Stimulated activated CD8-positive, alpha-beta memory T cell treated with anti-CD3 and anti-CD28 coated beads, Interleukin-15, amount 100 ng/mL, for 1 hour (primary cell): Measurements from ENCODE around the gene SIAH3.
"Not testable (repeated sequence)": the region's sequence is repeated elsewhere in the genome, so short reads cannot be mapped to it uniquely, and the experiment has no call there.

Experiments
- DNase-seq: peaks from one replicate; pipeline ENCODE4 v3.0.0-alpha.2; 2020; ENCODE audit warnings: low read depth

SIAH3 gene

GRCh38 chr13:45783346-45784043, 68.1 kb downstream of the SIAH3 start:
- no peak for DNase-seq

- no peak for DNase-seq
Measured at GRCh38 chr13:45782327-45783045, 69.1 kb downstream of the SIAH3 start.

GRCh38 chr13:45781553-45782326, 69.8 kb downstream of the SIAH3 start:
- DNase-seq = no peak

DNA sequence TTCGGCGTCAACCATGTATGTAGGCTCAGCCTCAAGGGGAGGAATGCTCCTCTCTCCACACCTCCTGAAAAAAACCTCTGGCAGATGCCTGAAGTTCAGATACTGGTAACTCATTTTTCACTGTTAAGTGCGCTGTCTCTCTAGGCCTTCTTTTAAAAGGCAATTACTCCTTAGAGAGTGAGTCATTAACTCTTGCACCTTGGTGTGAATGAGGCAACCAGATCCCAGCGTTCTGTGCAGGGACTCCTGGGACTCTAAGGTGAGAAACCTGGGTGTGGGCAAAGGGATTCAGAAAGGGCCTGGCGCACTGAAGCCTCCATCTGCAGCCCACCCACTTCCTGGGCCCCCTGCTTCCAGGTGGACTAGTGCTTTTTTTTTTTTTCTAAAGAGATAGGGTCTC, 71.7 kb downstream of the SIAH3 start:
- DNase-seq = no peak

DNA sequence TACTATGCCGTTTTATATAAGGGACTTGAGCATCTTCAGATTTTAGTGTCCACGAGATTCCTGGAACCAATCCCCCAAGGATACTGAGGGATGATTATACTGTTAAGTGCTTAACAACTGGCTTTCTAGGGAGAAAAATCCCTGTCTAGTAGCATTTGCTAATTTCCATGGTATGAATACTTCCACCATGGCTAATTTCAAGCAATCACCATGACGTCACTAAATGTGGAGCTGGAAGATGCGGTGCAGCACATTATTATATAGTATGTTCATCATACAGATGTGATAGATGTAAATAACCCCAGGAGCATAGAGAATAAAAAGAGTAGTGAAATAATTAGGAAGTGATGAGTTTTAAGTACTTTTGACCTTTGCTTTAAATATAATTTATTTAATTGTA, 72.7 kb downstream of the SIAH3 start:
- DNase-seq = no peak

DNA sequence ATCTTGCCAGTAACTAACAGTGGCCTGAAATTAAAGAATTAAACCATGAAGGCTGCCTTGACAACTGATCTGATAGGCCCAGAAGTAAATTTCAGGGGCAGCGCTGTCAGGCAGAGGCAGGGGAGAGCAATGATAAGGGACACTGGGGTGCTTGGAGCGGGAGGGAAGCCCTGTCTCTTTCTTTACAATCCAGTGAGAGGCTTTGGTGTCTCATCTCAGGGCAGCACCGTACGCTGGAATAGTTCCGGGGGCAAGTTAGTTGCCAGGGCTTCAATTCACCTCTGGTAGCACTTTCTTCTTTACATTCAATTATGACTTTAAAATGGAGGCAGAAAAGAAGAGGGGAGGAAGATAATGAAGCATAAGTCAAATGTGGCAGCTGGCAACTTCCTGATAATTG, 74.8 kb downstream of the SIAH3 start:
- no peak for DNase-seq

GRCh38 chr13:45775401-45775963, 76.1 kb downstream of the SIAH3 start:
- DNase-seq = no peak

- no peak for DNase-seq
Measured at GRCh38 chr13:45773944-45774343, 77.6 kb downstream of the SIAH3 start.

DNA sequence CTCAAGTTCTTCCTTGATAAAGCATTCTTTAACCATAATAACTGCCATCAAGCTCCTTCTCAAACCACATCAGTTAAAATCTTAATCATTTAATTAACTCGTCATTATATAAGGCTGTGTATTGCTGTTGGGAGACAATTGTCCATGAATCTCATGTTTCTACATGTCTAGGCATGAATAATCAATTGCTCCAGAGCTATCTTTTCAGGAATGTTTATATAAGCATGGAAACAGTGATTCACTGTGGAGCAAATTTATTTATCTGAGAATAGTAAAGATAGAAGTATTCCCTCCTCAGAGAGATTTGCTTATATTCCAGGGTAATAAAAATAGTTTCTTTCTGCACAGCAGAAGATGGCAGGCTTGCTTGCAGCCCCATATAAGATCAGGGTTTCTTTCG, 78.3 kb downstream of the SIAH3 start:
- DNase-seq = no peak

DNA sequence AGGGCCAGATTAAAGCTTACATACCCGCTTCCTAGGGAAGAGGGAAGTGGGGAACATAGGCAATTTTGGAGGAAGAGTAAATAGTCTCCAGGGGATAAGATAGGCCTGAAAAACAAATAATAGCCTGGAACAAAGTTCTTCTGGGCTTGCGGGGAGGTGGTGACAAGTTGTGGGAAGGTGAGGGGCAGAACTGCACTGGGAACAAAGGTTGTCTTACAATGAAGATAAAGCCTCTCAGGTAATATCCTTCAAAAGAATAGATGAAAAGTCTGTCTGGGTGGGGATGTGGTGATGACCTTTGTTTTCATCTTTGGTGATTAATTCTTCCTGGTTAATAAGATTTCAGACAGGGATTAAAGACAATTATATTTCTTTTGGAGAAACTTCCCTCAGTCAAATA, 80.7 kb downstream of the SIAH3 start:
- no peak for DNase-seq

- DNase-seq = no peak
Measured at GRCh38 chr13:45768656-45769479, 82.7 kb downstream of the SIAH3 start.

GRCh38 chr13:45765464-45765863, 86.1 kb downstream of the SIAH3 start:
- no peak for DNase-seq

- DNase-seq = no peak
Measured at GRCh38 chr13:45763419-45763818, 88.1 kb downstream of the SIAH3 start.

DNA sequence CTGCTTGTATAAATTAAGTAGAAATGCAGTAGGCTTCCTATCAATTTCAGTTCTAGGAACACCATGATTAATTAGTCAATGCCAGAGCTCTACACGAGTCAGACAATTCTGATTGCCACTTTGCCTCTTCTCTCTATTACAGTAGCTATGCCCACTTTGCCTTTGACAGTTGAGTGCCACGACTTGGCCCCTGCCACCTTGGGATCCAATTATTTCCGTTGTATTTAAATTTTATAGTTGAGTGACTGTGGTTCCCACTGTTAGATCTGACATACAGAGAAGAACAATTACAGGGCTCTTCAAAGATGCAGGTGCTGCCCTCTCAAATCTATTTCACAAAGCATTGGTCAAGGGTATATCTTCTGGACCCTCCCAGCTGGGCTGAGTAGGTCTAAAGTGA, 94.0 kb downstream of the SIAH3 start:
- DNase-seq = not testable (repeated sequence)

GRCh38 chr13:45756498-45756897, 95.1 kb downstream of the SIAH3 start:
- not testable (repeated sequence) for DNase-seq

- no peak for DNase-seq
Measured at GRCh38 chr13:45752510-45752909, 99.0 kb downstream of the SIAH3 start.

DNA sequence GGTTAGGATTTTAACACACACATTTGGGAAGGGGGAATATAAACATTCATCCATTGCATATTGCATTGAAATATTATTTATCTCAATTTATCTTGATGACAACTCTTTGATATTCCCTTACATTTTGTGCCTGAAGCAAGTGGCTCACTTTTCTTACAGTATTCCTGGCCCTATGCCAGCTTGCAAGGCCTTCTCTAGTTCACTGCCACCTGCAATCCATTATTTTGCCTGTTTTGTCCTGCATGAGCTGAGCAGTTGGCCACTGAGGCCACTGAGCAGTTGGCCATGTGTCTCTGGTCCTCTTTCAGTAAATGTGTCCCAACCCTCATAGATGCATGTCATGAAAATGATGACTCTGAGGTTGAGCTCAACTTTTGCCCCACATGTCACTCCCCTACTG, 99.7 kb downstream of the SIAH3 start:
- no peak for DNase-seq

DNA sequence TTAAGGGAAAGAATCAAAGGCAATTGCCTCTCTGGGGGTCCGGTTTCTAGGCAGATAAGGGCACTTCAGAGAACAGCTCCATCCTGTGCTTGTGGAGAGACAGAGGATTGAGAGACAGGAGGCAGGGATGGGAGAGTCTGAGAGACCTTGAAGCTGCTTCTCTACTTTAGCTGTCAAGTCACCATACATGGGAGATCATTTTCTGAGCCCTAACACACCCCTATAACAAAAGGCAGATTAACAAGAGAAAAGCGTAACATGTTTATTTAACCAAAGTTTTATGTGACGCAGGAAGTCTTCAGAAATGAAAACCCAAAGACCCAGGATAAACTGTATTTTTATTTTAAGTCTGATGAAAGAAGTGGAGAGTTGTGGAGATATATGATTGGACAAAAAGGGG, 101.0 kb downstream of the SIAH3 start:
- DNase-seq = no peak

GRCh38 chr13:45748941-45749759, 102.4 kb downstream of the SIAH3 start:
- DNase-seq = no peak

GRCh38 chr13:45747071-45747470, 104.5 kb downstream of the SIAH3 start:
- no peak for DNase-seq

GRCh38 chr13:45744979-45745378, 106.6 kb downstream of the SIAH3 start:
- DNase-seq = no peak
